Ovary (tissue), 9 donors: ENCODE measurements around the gene SLC19A2. TPM values are rescaled to one million over a fixed set of nuclear protein-coding genes. Genes with fewer than 3 reads are reported as not detected.

Experiments used
- DNase-seq, 5 donors: peaks; one replicate each; pipeline ENCODE4 v3.0.0-alpha.2; 2019 to 2020
- H3K27ac ChIP-seq, 2 donors: fragments of 200-600 bp; one replicate each; pipeline versions ENCODE4 v1.5.1 to v1.8.0; 2019 to 2022
- H3K27me3 ChIP-seq: fragments of 200-600 bp; one replicate; pipeline ENCODE4 v1.8.0; 2022
- H3K36me3 ChIP-seq: fragments of 200-600 bp; sonication (generic); one replicate; pipeline ENCODE4 v1.5.1; 2019
- H3K4me1 ChIP-seq: one replicate; pipeline ENCODE4 v1.8.1; 2013; ENCODE audit warnings: mild to moderate bottlenecking, moderate library complexity; ENCODE audit not compliant: insufficient read depth
- H3K4me3 ChIP-seq: fragments of 200-600 bp; sonication (generic); one replicate; pipeline ENCODE4 v1.5.1; 2017
- H3K9me3 ChIP-seq, 2 donors: fragments of 200-600 bp in 1 of 2; sonication (generic) in 1 of 2; one replicate each; pipeline versions ENCODE4 v1.5.1 to v1.8.1; 2013 to 2019; ENCODE audit warnings: mild to moderate bottlenecking in 1 of 2, moderate library complexity in 1 of 2
- EP300 ChIP-seq: sonication (generic); formaldehyde crosslinking; IDR thresholded peaks from one replicate; pipeline ENCODE4 v1.6.1; 2017; ENCODE audit warnings: antibody characterized with exemption
- POLR2A ChIP-seq: fragments of 450-650 bp; IDR thresholded peaks from one replicate; pipeline ENCODE4 v1.6.1; 2017; ENCODE audit warnings: antibody characterized with exemption, mild to moderate bottlenecking, moderate library complexity
- WGBS, 3 donors: extraction: QIAGEN DNeasy Blood & Tissue Kit in 1 of 3; methylation state at CpG; one replicate each; pipeline versions ENCODE4 v1.1.5 to v1.1.7; 2013 to 2017; 5-methylcytosine and 5-hydroxymethylcytosine counted together
- intact Hi-C, 4 donors: fragments of 100-400 bp; cut with DNase I; formaldehyde crosslinking; loops; one replicate each; pipeline versions ENCODE4 v1.11.0 to v1.15.1; 2022 to 2023
- polyA plus RNA-seq, 2 donors: library from polyadenylated mRNA; stranded (reverse); fragments of 200-250 nt in 1 of 2; fragments of 350-450 nt in 1 of 2; fragmentation: Illumina TruSeq in 1 of 2; extraction: RNeasy Lipid Tissue Mini Kit (QIAGEN cat#74804) in 1 of 2; gene quantifications; one replicate each; pipeline ENCODE4 v1.2.3, GENCODE V29; 2013 to 2014
- total RNA-seq, 7 donors: library from RNA; depleted of rRNA in 2 of 7; stranded (reverse); fragments of >200 nt in 2 of 7; fragmentation: NEBNext Ultra II Directional in 3 of 7; extraction: Animal tissue kit (Norgen Biotek cat#: 25700) in 3 of 7; gene quantifications; one replicate each; pipeline versions ENCODE4 v1.1.0 to v1.2.4, GENCODE V29; 2016 to 2023
- TF ChIP-seq, protein P1 (sequence below), 3 donors: fragments of 450-650 bp in 2 of 3; fragments of 200-600 bp in 1 of 3; IDR thresholded peaks; one replicate each; pipeline versions ENCODE4 v1.5.1 to v1.8.0; 2016 to 2022; ENCODE audit warnings: antibody characterized with exemption in 3 of 3, mild to moderate bottlenecking in 1 of 3
- donor health status: DM: no; HTN: no; CAD: no; lungs with moderate emphysema.
- donor health status: DM: no; HTN: no; CAD: no.
- donor health status: Bipolar disorder and iron deficiency.
- donor health status: DM: yes; HTN: yes; CAD: no.
- donor health status: DM: no; HTN: no; CAD: no.
- donor health status: DM: yes; HTN: yes; CAD: no.

The SLC19A2 gene
- total and polyA plus RNA-seq, 9 donors: 6.5 to 28.6 (median 10.7) TPM

GRCh38 chr1:169472738-169473137, 13.0 kb downstream of the SLC19A2 start:
- H3K4me3 ChIP-seq: no peak overlapping the region
- no peaks in the 10 kb centered on the region for H3K36me3 ChIP-seq
- H3K4me1 ChIP-seq: no peaks in the 10 kb centered on the region
- WGBS, 3 donors: 96 to 98% (median 96%) methylated on average over 3 of the region's 3 CpGs
- TF ChIP-seq POLR2A (no peak), EP300 (no peak)
- TF ChIP-seq, protein P1, sequence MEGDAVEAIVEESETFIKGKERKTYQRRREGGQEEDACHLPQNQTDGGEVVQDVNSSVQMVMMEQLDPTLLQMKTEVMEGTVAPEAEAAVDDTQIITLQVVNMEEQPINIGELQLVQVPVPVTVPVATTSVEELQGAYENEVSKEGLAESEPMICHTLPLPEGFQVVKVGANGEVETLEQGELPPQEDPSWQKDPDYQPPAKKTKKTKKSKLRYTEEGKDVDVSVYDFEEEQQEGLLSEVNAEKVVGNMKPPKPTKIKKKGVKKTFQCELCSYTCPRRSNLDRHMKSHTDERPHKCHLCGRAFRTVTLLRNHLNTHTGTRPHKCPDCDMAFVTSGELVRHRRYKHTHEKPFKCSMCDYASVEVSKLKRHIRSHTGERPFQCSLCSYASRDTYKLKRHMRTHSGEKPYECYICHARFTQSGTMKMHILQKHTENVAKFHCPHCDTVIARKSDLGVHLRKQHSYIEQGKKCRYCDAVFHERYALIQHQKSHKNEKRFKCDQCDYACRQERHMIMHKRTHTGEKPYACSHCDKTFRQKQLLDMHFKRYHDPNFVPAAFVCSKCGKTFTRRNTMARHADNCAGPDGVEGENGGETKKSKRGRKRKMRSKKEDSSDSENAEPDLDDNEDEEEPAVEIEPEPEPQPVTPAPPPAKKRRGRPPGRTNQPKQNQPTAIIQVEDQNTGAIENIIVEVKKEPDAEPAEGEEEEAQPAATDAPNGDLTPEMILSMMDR (IDR thresholded peaks at IDR 0.05): no peak
- H3K9me3 ChIP-seq: no peaks in the 10 kb centered on the region
- H3K27me3 ChIP-seq: no peaks in the 10 kb centered on the region
- intact Hi-C loops: no loop called here
- no peak for DNase-seq
- H3K27ac ChIP-seq: no peak overlapping the region

- TF ChIP-seq POLR2A: no peak
- no peak for TF ChIP-seq EP300
- TF ChIP-seq, protein P1 (IDR thresholded peaks at IDR 0.05): no peak
- no peaks in the 10 kb centered on the region for H3K36me3 ChIP-seq
- intact Hi-C loops: loop anchor here in 3 of 4 donors (5.0 to 10.0 kb wide), 2 partner anchors 76 to 78 kb away; no protein-coding TSS in a partner anchor
Observed at GRCh38 chr1:169468982-169469381, 16.8 kb downstream of the SLC19A2 start.

GRCh38 chr1:169466259-169467230, 19.2 kb downstream of the SLC19A2 start:
- Histone ChIP-seq H3K9me3 (no peaks in the 10 kb centered on the region), H3K4me3 (no peak overlapping the region), H3K36me3 (no peaks in the 10 kb centered on the region), H3K27me3 (no peaks in the 10 kb centered on the region), H3K4me1 (no peaks in the 10 kb centered on the region), H3K27ac (no peak overlapping the region)
- intact Hi-C loops: loop anchor here in 3 of 4 donors (5.0 to 10.0 kb wide), 2 partner anchors 78 to 81 kb away; no protein-coding TSS in a partner anchor
- WGBS, 3 donors: 80 to 83% (median 81%) methylated on average over 8 of the region's 8 CpGs
- TF ChIP-seq, protein P1 (IDR thresholded peaks at IDR 0.05): peak in 2 of 3 donors; percentile 38 to 46
- TF ChIP-seq EP300 (no peak), POLR2A (no peak)
- DNase-seq: peak in 1 of 5 donors; percentile 47

More at GRCh38 chr1:169468982-169469381, 16.8 kb downstream of the SLC19A2 start:
- Histone ChIP-seq H3K27me3 (no peaks in the 10 kb centered on the region), H3K4me1 (no peaks in the 10 kb centered on the region), H3K9me3 (no peaks in the 10 kb centered on the region), H3K27ac (no peak overlapping the region), H3K4me3 (no peak overlapping the region)
- DNase-seq: no peak

DNA sequence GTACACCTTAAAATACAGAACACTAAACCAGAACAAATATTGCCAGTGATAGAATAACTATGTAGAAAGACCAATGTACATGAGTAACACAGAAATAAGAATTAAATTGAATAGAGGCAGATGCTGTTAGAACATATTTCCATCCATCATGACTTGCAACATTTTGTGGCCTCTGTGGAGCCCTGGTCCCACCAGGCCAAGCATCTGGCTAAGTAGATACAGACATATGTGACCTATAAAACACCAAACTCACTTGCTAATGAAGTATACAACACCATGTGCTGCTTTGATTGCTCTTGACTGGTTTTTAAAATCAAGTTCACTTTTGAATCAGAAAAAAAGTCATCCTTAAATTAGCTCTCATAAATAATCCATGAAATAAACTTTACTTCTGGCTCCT, 20.5 kb downstream of the SLC19A2 start:
- intact Hi-C loops: loop anchor here in 3 of 4 donors (5.0 to 10.0 kb wide), 2 partner anchors 80 to 82 kb away; no protein-coding TSS in a partner anchor
- TF ChIP-seq, protein P1 (IDR thresholded peaks at IDR 0.05): no peak
- no peak for TF ChIP-seq POLR2A
- TF ChIP-seq EP300: no peak
- H3K27me3 ChIP-seq: no peaks in the 10 kb centered on the region
- H3K4me3 ChIP-seq: no peak overlapping the region
- H3K36me3 ChIP-seq: no peaks in the 10 kb centered on the region
- no peak for DNase-seq
- no peak overlapping the region for H3K27ac ChIP-seq
- H3K9me3 ChIP-seq: no peaks in the 10 kb centered on the region
- peaks cover 3% of the 10 kb centered on the region for H3K4me1 ChIP-seq
